Measurements from ENCODE around the gene CEP290. TPM values are rescaled to one million over a fixed set of nuclear protein-coding genes. Genes with fewer than 3 reads are reported as not detected.

CEP290 gene
- total and polyA plus RNA-seq, 2 of the 13 experiments (the other 11 are each of a cell fraction or from before 2014, with no cell fraction given): 2.4 to 10.8 TPM

DNA sequence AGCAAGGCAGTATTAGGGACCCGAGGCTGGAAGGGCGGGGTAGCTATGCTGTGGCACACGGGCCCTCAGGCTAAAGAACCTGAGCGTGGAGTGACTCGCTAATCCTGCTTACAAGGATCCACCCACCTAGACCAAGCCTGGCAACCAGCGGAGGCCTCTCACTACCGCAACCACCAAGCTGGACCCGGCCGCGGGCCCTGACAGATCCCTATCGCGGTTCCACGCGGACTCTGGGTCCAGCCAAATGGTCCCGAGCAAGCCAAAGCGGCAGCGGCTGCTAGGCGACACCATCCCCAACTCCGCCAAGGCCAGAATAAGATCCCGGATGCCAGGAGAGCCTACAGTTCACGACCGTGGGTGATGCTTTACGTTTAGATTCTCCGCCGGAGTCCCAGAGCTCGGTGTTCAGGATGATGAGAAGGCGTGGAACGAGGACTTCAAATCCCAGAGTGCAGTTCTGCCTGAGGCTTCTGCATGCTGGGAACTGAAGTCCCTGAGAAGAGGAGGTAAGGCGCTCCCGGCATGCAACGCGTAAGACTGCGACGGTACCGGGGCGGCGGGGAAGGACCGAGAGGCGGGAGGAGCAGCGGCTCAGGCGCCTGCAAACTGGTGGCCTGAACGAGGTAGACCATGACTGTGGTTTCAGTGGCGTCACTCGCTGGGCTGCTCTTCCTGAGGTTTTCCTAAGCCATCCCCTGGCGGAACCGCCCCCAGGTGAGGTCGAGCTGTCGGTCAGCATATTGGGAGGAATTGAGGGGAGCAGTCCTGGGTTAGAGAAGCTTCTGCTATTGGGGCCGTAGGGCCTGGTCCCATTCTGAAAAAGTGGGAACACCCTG is at the start of gene CEP290, which contains the start of gene TMTC3 (continued):
- TF ChIP-seq TAF1 (CRISPR knock-in tag; IDR thresholded peaks at IDR 0.05) (peak; percentile 51; the same call in 1 of the 2 replicates), KDM5B (CRISPR knock-in tag; IDR thresholded peaks at IDR 0.05; ENCODE audit: borderline replicate concordance) (peak; percentile 48; the same call in 1 of the 2 replicates), TCF12 (IDR thresholded peaks at IDR 0.05) (no peak), TCF12 (CRISPR knock-in tag; IDR thresholded peaks at IDR 0.05) (0 out of 2 replicates have a peak, but pooled peaks have one; percentile 35), ZSCAN20 (CRISPR knock-in tag; IDR thresholded peaks at IDR 0.05; ENCODE audit: borderline replicate concordance) (no peak), ZNF788 (CRISPR knock-in tag; IDR thresholded peaks at IDR 0.05; ENCODE audit: borderline replicate concordance) (peak; percentile 52; the same call in 1 of the 2 replicates), SALL1 (CRISPR knock-in tag; IDR thresholded peaks at IDR 0.05) (peak; percentile 64), ZNF724P (CRISPR knock-in tag; IDR thresholded peaks at IDR 0.05; ENCODE audit: borderline replicate concordance) (no peak), ZNF678 (CRISPR knock-in tag; IDR thresholded peaks at IDR 0.05) (peak; percentile 37; the same call in 1 of the 2 replicates), ZNF335 (CRISPR knock-in tag; IDR thresholded peaks at IDR 0.05) (peak; percentile 95), PAWR (CRISPR knock-in tag; IDR thresholded peaks at IDR 0.05; ENCODE audit: borderline replicate concordance) (no peak), NONO (IDR thresholded peaks at IDR 0.05) (no peak), NONO (CRISPR knock-in tag; conservative IDR thresholded peaks at IDR 0.05) (peak; percentile 86), ELF1 (CRISPR knock-in tag; IDR thresholded peaks at IDR 0.05) (peak; percentile 92), FOXK2 (IDR thresholded peaks at IDR 0.05) (no peak), ZMYM2 (CRISPR knock-in tag; IDR thresholded peaks at IDR 0.05) (peak; percentile 62), ZKSCAN8 (CRISPR knock-in tag; IDR thresholded peaks at IDR 0.05; ENCODE audit: borderline replicate concordance) (peak; percentile 74; the same call in 1 of the 2 replicates), SMYD3 (CRISPR knock-in tag; IDR thresholded peaks at IDR 0.05) (0 out of 2 replicates have a peak, but pooled peaks have one; percentile 20), ZNF572 (CRISPR knock-in tag; IDR thresholded peaks at IDR 0.05) (no peak)
- TF ChIP-seq, protein P1, sequence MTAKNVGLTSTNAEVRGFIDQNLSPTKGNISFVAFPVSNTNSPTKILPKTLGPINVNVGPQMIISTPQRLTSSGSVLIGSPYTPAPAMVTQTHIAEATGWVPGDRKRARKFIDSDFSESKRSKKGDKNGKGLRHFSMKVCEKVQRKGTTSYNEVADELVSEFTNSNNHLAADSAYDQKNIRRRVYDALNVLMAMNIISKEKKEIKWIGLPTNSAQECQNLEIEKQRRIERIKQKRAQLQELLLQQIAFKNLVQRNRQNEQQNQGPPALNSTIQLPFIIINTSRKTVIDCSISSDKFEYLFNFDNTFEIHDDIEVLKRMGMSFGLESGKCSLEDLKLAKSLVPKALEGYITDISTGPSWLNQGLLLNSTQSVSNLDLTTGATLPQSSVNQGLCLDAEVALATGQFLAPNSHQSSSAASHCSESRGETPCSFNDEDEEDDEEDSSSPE (CRISPR knock-in tag; IDR thresholded peaks at IDR 0.05): peak; percentile 73
- TF ChIP-seq, protein P2, sequence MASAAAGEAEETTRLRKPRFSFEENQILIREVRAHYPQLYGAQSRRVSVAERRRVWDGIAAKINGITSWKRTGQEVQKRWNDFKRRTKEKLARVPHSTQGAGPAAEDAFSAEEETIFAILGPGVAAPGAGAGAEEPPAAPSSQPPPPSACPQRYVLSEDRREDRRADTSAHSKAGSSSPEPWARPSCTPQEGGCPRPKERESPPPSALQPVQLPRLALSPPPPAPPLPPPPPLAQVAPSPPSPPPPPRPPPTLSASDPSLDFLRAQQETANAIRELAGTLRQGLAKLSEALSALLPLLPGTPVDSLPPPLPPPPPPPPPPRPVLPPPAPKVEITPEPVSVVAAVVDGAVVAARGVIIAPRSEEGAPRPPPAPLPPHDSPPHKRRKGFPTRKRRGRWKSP (CRISPR knock-in tag; IDR thresholded peaks at IDR 0.05): peak; percentile 60
- TF ChIP-seq, protein P3, sequence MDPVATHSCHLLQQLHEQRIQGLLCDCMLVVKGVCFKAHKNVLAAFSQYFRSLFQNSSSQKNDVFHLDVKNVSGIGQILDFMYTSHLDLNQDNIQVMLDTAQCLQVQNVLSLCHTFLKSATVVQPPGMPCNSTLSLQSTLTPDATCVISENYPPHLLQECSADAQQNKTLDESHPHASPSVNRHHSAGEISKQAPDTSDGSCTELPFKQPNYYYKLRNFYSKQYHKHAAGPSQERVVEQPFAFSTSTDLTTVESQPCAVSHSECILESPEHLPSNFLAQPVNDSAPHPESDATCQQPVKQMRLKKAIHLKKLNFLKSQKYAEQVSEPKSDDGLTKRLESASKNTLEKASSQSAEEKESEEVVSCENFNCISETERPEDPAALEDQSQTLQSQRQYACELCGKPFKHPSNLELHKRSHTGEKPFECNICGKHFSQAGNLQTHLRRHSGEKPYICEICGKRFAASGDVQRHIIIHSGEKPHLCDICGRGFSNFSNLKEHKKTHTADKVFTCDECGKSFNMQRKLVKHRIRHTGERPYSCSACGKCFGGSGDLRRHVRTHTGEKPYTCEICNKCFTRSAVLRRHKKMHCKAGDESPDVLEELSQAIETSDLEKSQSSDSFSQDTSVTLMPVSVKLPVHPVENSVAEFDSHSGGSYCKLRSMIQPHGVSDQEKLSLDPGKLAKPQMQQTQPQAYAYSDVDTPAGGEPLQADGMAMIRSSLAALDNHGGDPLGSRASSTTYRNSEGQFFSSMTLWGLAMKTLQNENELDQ (CRISPR knock-in tag; IDR thresholded peaks at IDR 0.05; ENCODE audit: borderline replicate concordance): no peak
- TF ChIP-seq, protein P4, sequence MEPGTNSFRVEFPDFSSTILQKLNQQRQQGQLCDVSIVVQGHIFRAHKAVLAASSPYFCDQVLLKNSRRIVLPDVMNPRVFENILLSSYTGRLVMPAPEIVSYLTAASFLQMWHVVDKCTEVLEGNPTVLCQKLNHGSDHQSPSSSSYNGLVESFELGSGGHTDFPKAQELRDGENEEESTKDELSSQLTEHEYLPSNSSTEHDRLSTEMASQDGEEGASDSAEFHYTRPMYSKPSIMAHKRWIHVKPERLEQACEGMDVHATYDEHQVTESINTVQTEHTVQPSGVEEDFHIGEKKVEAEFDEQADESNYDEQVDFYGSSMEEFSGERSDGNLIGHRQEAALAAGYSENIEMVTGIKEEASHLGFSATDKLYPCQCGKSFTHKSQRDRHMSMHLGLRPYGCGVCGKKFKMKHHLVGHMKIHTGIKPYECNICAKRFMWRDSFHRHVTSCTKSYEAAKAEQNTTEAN (CRISPR knock-in tag; conservative IDR thresholded peaks at IDR 0.05): no peak
